ENCODE measurements around the gene PLEKHA6.

Gene PLEKHA6

GRCh38 chr1:204359474-204360255, at the start of gene PLEKHA6:
Gene PLEKHA6 (minus strand): TSS chr1:204359929. CDS start chr1:204273727, 86,202 bp downstream.
- ATAC-seq = peak; percentile 59
- no peak for TF ChIP-seq ESRRG (CRISPR knock-in tag; IDR thresholded peaks at IDR 0.05)
- TF ChIP-seq, protein P1, sequence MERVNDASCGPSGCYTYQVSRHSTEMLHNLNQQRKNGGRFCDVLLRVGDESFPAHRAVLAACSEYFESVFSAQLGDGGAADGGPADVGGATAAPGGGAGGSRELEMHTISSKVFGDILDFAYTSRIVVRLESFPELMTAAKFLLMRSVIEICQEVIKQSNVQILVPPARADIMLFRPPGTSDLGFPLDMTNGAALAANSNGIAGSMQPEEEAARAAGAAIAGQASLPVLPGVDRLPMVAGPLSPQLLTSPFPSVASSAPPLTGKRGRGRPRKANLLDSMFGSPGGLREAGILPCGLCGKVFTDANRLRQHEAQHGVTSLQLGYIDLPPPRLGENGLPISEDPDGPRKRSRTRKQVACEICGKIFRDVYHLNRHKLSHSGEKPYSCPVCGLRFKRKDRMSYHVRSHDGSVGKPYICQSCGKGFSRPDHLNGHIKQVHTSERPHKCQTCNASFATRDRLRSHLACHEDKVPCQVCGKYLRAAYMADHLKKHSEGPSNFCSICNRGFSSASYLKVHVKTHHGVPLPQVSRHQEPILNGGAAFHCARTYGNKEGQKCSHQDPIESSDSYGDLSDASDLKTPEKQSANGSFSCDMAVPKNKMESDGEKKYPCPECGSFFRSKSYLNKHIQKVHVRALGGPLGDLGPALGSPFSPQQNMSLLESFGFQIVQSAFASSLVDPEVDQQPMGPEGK (CRISPR knock-in tag; IDR thresholded peaks at IDR 0.05; ENCODE audit: borderline replicate concordance) = 0 out of 2 replicates have a peak, but pooled peaks have one; percentile 9
- no peak for TF ChIP-seq ISL1 (CRISPR knock-in tag; IDR thresholded peaks at IDR 0.05)
- TF ChIP-seq TSHZ2 (CRISPR knock-in tag; IDR thresholded peaks at IDR 0.05) = peak; percentile 60; the same call in 1 of the 2 replicates
- TF ChIP-seq ARNTL (CRISPR knock-in tag; IDR thresholded peaks at IDR 0.05; ENCODE audit: borderline replicate concordance, low read depth) = no peak
- TF ChIP-seq, protein P2, sequence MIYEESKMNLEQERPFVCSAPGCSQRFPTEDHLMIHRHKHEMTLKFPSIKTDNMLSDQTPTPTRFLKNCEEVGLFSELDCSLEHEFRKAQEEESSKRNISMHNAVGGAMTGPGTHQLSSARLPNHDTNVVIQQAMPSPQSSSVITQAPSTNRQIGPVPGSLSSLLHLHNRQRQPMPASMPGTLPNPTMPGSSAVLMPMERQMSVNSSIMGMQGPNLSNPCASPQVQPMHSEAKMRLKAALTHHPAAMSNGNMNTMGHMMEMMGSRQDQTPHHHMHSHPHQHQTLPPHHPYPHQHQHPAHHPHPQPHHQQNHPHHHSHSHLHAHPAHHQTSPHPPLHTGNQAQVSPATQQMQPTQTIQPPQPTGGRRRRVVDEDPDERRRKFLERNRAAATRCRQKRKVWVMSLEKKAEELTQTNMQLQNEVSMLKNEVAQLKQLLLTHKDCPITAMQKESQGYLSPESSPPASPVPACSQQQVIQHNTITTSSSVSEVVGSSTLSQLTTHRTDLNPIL (CRISPR knock-in tag; IDR thresholded peaks at IDR 0.05; ENCODE audit: low read depth) = no peak
- TF ChIP-seq, protein P3, sequence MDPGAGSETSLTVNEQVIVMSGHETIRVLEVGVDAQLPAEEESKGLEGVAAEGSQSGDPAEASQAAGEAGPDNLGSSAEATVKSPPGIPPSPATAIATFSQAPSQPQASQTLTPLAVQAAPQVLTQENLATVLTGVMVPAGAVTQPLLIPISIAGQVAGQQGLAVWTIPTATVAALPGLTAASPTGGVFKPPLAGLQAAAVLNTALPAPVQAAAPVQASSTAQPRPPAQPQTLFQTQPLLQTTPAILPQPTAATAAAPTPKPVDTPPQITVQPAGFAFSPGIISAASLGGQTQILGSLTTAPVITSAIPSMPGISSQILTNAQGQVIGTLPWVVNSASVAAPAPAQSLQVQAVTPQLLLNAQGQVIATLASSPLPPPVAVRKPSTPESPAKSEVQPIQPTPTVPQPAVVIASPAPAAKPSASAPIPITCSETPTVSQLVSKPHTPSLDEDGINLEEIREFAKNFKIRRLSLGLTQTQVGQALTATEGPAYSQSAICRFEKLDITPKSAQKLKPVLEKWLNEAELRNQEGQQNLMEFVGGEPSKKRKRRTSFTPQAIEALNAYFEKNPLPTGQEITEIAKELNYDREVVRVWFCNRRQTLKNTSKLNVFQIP (CRISPR knock-in tag; IDR thresholded peaks at IDR 0.05; ENCODE audit: borderline replicate concordance, low read depth) = no peak
- TF ChIP-seq ZNF565 (CRISPR knock-in tag; conservative IDR thresholded peaks at IDR 0.05; ENCODE audit: low read depth) = no peak
- TF ChIP-seq ZNF8 (CRISPR knock-in tag; IDR thresholded peaks at IDR 0.05) = no peak
- TF ChIP-seq ZNF70 (CRISPR knock-in tag; IDR thresholded peaks at IDR 0.05) = no peak
- TF ChIP-seq TOX (CRISPR knock-in tag; IDR thresholded peaks at IDR 0.05; ENCODE audit: borderline replicate concordance) = no peak
- peak; percentile 48; the same call in 1 of the 2 replicates for TF ChIP-seq TCF4 (CRISPR knock-in tag; IDR thresholded peaks at IDR 0.05; ENCODE audit: borderline replicate concordance)
- no peak for TF ChIP-seq BACH2 (CRISPR knock-in tag; IDR thresholded peaks at IDR 0.05; ENCODE audit: borderline replicate concordance)
- no peak for TF ChIP-seq ZFP30 (CRISPR knock-in tag; IDR thresholded peaks at IDR 0.05)

DNA sequence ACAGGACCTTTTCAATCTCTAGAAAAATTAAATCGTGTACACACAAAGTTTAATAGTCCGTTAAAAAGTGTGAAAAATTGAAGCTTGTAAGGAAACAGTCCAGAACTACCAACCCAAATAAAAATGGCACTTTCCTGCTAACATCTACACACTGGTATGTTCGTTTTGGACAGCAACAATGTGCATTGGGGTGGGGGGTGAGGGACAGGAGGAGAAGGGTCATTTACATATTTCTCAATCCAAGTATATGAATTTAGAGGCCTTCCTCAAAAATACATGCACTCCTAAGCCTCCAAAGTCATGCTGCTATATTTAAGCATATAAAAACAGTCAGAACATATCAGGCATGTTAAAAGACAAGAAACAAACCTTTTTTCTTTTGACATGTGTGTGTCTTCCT, 49.4 kb upstream of the PLEKHA6 start:
- ATAC-seq = no peak
- TF ChIP-seq SNAI2 (CRISPR knock-in tag; IDR thresholded peaks at IDR 0.05) (no peak), BACH2 (CRISPR knock-in tag; IDR thresholded peaks at IDR 0.05; ENCODE audit: borderline replicate concordance) (no peak), ARNTL (CRISPR knock-in tag; IDR thresholded peaks at IDR 0.05; ENCODE audit: borderline replicate concordance, low read depth) (no peak), ZNF8 (CRISPR knock-in tag; IDR thresholded peaks at IDR 0.05) (no peak), ISL1 (CRISPR knock-in tag; IDR thresholded peaks at IDR 0.05) (no peak)
- TF ChIP-seq, protein P3 (CRISPR knock-in tag; IDR thresholded peaks at IDR 0.05; ENCODE audit: borderline replicate concordance, low read depth) = no peak
- TF ChIP-seq, protein P1 (CRISPR knock-in tag; IDR thresholded peaks at IDR 0.05; ENCODE audit: borderline replicate concordance) = no peak

DNA sequence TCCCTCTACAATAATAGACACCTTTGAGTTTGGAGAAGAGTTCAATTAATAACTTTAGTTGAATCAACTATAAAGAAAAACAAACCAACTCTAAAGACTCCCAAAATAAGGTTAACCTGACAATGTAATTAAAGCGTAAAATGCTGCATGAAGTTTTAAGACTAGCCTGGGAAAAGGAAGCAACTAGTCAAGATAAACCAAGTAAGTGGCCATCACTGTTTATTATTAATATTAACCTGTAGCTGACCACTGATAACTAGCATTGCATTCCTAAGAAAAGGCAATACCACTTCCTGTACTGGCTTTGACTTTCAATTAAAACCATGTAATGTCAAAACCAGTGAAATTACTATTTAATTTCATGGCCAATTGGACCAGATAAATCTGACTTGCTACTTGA, 48.9 kb upstream of the PLEKHA6 start:
- TF ChIP-seq CSRNP3 (CRISPR knock-in tag; IDR thresholded peaks at IDR 0.05) (no peak), GLIS3 (CRISPR knock-in tag; IDR thresholded peaks at IDR 0.05) (no peak)
- no peak for ATAC-seq
